GM12875 (cell line): ENCODE measurements around the gene DIAPH3.

ENCODE experiments used
- H3K4me3 ChIP-seq: one replicate; pipeline ENCODE4 v1.5.1; 2011; ENCODE audit warnings: low read depth, low read length, control low read depth
- TF ChIP-seq, protein P1 (sequence below): IDR thresholded peaks from 2 replicates; pipeline ENCODE4 v1.5.1; 2011; ENCODE audit warnings: low read depth, mild to moderate bottlenecking, control low read depth, inconsistent platforms, low read length, moderate library complexity, borderline replicate concordance; ENCODE audit not compliant: insufficient read depth

The DIAPH3 gene

DNA sequence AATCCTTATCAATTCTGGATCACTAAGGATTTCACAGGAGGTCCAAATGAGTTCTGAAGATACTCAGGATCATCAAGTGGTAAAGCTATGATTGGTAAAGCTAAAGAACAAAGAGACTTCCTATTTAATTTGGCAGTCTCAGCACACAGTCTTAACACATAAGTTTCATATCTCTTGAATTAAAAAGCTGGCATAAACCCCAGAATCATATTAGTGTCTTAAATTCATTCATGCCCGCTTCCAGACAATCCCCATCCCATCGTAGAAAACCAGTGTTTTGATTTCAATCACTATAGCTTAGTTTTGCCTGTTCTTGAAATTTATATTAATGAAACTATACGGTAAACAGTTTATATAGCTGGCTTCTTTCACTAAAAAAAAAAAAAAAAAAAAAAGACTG, 278.7 kb downstream of the DIAPH3 start:
- TF ChIP-seq, protein P1, sequence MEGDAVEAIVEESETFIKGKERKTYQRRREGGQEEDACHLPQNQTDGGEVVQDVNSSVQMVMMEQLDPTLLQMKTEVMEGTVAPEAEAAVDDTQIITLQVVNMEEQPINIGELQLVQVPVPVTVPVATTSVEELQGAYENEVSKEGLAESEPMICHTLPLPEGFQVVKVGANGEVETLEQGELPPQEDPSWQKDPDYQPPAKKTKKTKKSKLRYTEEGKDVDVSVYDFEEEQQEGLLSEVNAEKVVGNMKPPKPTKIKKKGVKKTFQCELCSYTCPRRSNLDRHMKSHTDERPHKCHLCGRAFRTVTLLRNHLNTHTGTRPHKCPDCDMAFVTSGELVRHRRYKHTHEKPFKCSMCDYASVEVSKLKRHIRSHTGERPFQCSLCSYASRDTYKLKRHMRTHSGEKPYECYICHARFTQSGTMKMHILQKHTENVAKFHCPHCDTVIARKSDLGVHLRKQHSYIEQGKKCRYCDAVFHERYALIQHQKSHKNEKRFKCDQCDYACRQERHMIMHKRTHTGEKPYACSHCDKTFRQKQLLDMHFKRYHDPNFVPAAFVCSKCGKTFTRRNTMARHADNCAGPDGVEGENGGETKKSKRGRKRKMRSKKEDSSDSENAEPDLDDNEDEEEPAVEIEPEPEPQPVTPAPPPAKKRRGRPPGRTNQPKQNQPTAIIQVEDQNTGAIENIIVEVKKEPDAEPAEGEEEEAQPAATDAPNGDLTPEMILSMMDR = no peak

DNA sequence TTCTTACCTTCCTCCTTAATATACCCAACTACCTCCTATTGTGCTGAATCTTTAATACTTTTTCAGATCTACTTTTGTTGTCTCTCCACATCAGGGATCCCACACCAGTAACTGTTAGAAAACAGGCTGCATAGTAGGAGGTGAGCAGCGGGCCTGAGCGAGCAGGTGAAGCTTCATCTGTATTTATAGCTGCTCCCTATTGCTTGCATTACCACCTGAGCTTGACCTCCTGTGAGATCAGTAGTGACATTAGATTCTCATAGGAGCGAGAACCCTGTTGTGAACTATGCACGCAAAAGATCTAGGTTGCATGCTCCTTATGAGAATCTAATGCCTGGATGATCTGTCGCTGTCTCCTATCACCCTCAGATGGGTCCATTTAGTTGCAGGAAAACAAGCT, 279.8 kb downstream of the DIAPH3 start:
- TF ChIP-seq, protein P1 = no peak

More for the DNA sequence above, 278.7 kb downstream of the DIAPH3 start:
- H3K4me3 ChIP-seq = no peak overlapping the region

DNA sequence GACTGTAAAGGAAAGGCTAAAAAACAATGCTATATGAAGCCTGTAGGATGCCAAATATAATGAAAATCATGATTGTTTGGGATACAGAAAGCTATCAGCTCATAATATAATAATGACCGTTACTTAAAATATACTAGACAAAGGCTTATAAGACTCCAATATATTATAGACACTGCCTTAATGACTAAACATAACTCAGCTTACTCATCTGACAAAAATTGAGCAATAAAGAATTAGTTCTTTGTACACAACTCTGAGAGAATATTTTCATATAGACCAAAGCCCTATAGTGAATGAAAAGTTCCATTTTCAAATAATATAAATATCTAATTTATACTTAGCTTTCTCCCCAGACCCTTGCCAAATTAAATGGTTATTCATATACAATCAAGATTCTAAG, 283.3 kb downstream of the DIAPH3 start:
- TF ChIP-seq, protein P1 = no peak
- H3K4me3 ChIP-seq = no peak overlapping the region

More for the DNA sequence above, 279.8 kb downstream of the DIAPH3 start:
- no peak overlapping the region for H3K4me3 ChIP-seq

DNA sequence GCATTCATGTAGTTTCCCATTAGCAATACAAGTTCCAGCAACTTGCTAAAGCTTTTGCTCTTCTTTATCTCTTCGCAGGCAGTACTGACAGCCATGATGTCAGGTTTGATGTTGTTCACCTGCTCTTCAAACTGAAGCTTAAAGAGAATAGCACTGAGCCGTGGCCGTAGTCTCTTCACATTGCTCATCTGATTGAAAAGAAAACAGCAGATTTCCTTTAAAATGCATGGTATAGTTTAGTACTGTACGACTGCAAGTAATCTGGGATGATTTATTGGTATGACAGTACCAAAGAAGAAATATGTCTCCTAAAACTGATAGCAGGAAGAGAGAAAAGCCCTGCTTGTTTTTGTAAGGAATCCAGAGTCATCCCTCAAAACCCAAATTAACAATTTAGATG, 284.4 kb downstream of the DIAPH3 start:
- H3K4me3 ChIP-seq = no peak overlapping the region
- TF ChIP-seq, protein P1 = no peak

DNA sequence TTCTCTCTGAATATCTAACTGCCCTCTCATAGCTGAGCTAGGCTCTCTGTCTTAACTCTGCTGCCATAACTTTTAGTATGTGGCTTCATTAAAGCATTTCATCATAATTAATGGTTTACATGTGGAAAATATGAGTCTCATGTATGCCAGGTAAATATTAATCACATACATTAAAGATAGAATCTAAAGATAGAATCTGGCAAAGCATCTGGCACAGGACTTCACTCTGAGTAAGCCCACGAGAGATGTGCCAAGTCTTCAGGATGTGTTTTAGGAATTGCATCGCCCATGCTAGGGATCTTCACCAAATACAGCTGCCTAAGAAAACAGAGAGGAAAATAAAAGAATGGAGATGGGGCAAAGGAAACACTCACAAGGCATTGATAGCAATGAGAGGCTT, 285.8 kb downstream of the DIAPH3 start:
- TF ChIP-seq, protein P1 = no peak
- no peak overlapping the region for H3K4me3 ChIP-seq

DNA sequence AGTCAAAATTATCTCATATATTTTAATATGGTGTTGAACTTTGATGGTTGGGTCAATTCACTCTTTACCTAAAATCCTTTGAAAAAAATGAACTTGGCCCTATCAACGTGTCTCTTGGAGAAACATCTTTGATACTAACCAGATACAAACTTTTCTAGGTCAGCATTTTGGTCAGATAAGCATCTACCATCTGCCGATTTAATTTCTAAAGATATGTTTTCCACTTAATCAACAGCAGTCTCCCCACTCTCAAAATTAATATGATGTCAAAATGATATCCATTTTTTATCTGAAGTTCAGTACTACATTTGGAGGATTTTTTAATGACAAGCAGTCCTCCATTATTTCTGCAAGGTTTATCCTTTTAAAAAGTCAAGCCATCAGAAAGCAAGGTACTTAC, 288.8 kb downstream of the DIAPH3 start:
- TF ChIP-seq, protein P1 = no peak

DNA sequence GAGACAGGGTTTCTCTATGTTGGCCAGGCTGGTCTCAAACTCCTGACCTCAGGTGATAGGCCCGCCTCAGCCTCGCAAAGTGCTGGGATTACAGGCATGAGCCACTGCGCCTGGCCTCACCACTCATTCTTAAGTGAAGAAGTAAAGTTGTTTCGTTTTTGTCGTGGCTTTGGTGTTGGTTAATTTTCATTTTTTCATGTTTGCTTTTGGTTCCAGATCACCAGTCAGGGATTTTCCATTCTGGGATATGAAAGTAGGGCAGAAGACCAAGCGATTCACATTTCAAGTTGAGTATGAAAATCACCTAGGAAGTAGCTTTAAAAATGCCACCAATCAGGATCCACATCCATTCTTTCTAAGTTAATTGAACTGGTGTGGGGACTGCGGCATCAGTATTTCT, 289.9 kb downstream of the DIAPH3 start:
- TF ChIP-seq, protein P1 = no peak
- no peak overlapping the region for H3K4me3 ChIP-seq

More for the DNA sequence above, 288.8 kb downstream of the DIAPH3 start:
- H3K4me3 ChIP-seq = no peak overlapping the region
